HEK293 (cell line): ENCODE measurements around the gene IFNL1.

ENCODE experiments used
- CTCF ChIA-PET: fragments of 350-600 bp; formaldehyde crosslinking; extraction: SDS; loops from one replicate; lab custom pipeline; 2021; ENCODE audit warnings: antibody characterized with exemption; lab: Yijun Ruan, JAX
- POLR2A ChIA-PET: fragments of 300-600 bp; formaldehyde crosslinking; extraction: SDS; loops from one replicate; lab custom pipeline; 2020; ENCODE audit warnings: antibody characterized with exemption, inconsistent platforms; lab: Yijun Ruan, JAX
- H3K27ac ChIP-seq: fragments of 200-500 bp; sonication (Bioruptor generic); 2 replicates; pipeline ENCODE4 v1.5.1; 2014; ENCODE audit warnings: low read depth, low read length, control low read depth, inconsistent platforms; ENCODE audit errors: extremely low read depth
- H3K36me3 ChIP-seq, 2 experiments: fragments of 200-500 bp in 1 of 2; sonication (Bioruptor generic) in 1 of 2; 1 replicate in 1 of 2; 2 replicates in 1 of 2; pipeline ENCODE4 v1.5.1; 2014 to 2017; ENCODE audit warnings: inconsistent platforms in 2 of 2, low read length in 2 of 2; ENCODE audit not compliant: control insufficient read depth in 2 of 2, insufficient read depth in 1 of 2
- H3K4me1 ChIP-seq: fragments of 200-500 bp; sonication (Bioruptor generic); 2 replicates; pipeline ENCODE4 v1.5.1; 2014; ENCODE audit warnings: mild to moderate bottlenecking, low read length, inconsistent platforms; ENCODE audit not compliant: control insufficient read depth, insufficient read depth
- H3K4me3 ChIP-seq: 2 replicates; pipeline ENCODE4 v1.5.1; 2011; ENCODE audit warnings: low read depth, mild to moderate bottlenecking, control low read depth, low read length, moderate library complexity
- H3K9me3 ChIP-seq: fragments of 200-500 bp; sonication (Bioruptor generic); 2 replicates; pipeline ENCODE4 v1.5.1; 2014; ENCODE audit warnings: low read depth, low read length, inconsistent platforms; ENCODE audit not compliant: control insufficient read depth, insufficient read depth
- BCL11A ChIP-seq: fragments of 450-650 bp; formaldehyde crosslinking; IDR thresholded peaks from 2 replicates; pipeline ENCODE4 v1.5.1; 2016; ENCODE audit warnings: low read depth, missing biosample characterization, missing genetic modification characterization
- MYNN ChIP-seq: fragments of 450-650 bp; formaldehyde crosslinking; IDR thresholded peaks from 2 replicates; pipeline ENCODE4 v1.5.1; 2016; ENCODE audit warnings: missing biosample characterization, missing genetic modification characterization, borderline replicate concordance
- MZF1 ChIP-seq: fragments of 450-650 bp; formaldehyde crosslinking; IDR thresholded peaks from 2 replicates; pipeline ENCODE4 v1.5.1; 2017; ENCODE audit warnings: missing biosample characterization, missing genetic modification characterization, borderline replicate concordance
- SP7 ChIP-seq: fragments of 450-650 bp; formaldehyde crosslinking; IDR thresholded peaks from 2 replicates; pipeline ENCODE4 v1.5.1; 2016; ENCODE audit warnings: missing biosample characterization, missing genetic modification characterization
- ZBTB21 ChIP-seq: fragments of 450-650 bp; formaldehyde crosslinking; IDR thresholded peaks from 2 replicates; pipeline ENCODE4 v1.5.1; 2017; ENCODE audit warnings: missing biosample characterization, missing genetic modification characterization
- ZBTB8A ChIP-seq: fragments of 450-650 bp; formaldehyde crosslinking; IDR thresholded peaks from 2 replicates; pipeline ENCODE4 v1.5.1; 2016; ENCODE audit warnings: missing biosample characterization, missing genetic modification characterization
- ZNF394 ChIP-seq: fragments of 450-650 bp; formaldehyde crosslinking; IDR thresholded peaks from 2 replicates; pipeline ENCODE4 v1.5.1; 2016; ENCODE audit warnings: missing biosample characterization, missing genetic modification characterization, mild to moderate bottlenecking, moderate library complexity, borderline replicate concordance
- ZNF580 ChIP-seq: fragments of 450-650 bp; formaldehyde crosslinking; IDR thresholded peaks from 2 replicates; pipeline ENCODE4 v1.5.1; 2016; ENCODE audit warnings: missing biosample characterization, missing genetic modification characterization
- ZNF610 ChIP-seq: fragments of 450-650 bp; formaldehyde crosslinking; IDR thresholded peaks from 2 replicates; pipeline ENCODE4 v1.5.1; 2016; ENCODE audit warnings: missing biosample characterization, missing genetic modification characterization, borderline replicate concordance
- ZNF791 ChIP-seq: fragments of 450-650 bp; formaldehyde crosslinking; IDR thresholded peaks from 2 replicates; pipeline ENCODE4 v1.5.1; 2016; ENCODE audit warnings: missing biosample characterization, missing genetic modification characterization
- TF ChIP-seq, protein P1 (sequence below): fragments of 450-650 bp; formaldehyde crosslinking; IDR thresholded peaks from 2 replicates; pipeline ENCODE4 v1.5.1; 2016; ENCODE audit warnings: missing biosample characterization, missing genetic modification characterization
- TF ChIP-seq, protein P2 (sequence below): fragments of 450-650 bp; formaldehyde crosslinking; IDR thresholded peaks from 2 replicates; pipeline ENCODE4 v1.5.1; 2016; ENCODE audit warnings: missing biosample characterization, missing genetic modification characterization
- TF ChIP-seq, protein P3 (sequence below): fragments of 450-650 bp; formaldehyde crosslinking; IDR thresholded peaks from 2 replicates; pipeline ENCODE4 v1.5.1; 2016; ENCODE audit warnings: missing biosample characterization, missing genetic modification characterization
- TF ChIP-seq, protein P4 (sequence below): fragments of 450-650 bp; formaldehyde crosslinking; IDR thresholded peaks from 2 replicates; pipeline ENCODE4 v1.5.1; 2016; ENCODE audit warnings: missing biosample characterization, missing genetic modification characterization
- TF ChIP-seq, protein P5 (sequence below): fragments of 450-650 bp; formaldehyde crosslinking; conservative IDR thresholded peaks from 2 replicates; pipeline ENCODE4 v1.5.1; 2016; ENCODE audit warnings: low read depth, missing biosample characterization, missing genetic modification characterization

IFNL1 gene

GRCh38 chr19:39251846-39252245, 44.4 kb upstream of the IFNL1 start:
- Histone ChIP-seq H3K9me3 (no peaks in the 10 kb centered on the region), H3K4me3 (no peak overlapping the region), H3K27ac (0 out of 2 replicates have a peak overlapping the region, but pooled peaks have one; percentile 16), H3K36me3 (no peaks in the 10 kb centered on the region), H3K4me1 (peaks cover 2% of the 10 kb centered on the region; the same call in 1 of the 2 replicates)
- ChIA-PET CTCF (interaction anchor here (0.5 to 1.4 kb wide), 7 partner anchors 14 to 743 kb away, joined by 3 to 4 read pairs (median 3); partner anchors contain the start of gene SAMD4B), POLR2A (interaction anchor here (0.7 to 1.4 kb wide), 2 partner anchors 8 to 99 kb away, joined by 3 read pairs; no protein-coding TSS in a partner anchor)
- TF ChIP-seq ZNF580 (tag by site-specific recombination) = no peak
- TF ChIP-seq ZNF394 = no peak
- TF ChIP-seq, protein P1, sequence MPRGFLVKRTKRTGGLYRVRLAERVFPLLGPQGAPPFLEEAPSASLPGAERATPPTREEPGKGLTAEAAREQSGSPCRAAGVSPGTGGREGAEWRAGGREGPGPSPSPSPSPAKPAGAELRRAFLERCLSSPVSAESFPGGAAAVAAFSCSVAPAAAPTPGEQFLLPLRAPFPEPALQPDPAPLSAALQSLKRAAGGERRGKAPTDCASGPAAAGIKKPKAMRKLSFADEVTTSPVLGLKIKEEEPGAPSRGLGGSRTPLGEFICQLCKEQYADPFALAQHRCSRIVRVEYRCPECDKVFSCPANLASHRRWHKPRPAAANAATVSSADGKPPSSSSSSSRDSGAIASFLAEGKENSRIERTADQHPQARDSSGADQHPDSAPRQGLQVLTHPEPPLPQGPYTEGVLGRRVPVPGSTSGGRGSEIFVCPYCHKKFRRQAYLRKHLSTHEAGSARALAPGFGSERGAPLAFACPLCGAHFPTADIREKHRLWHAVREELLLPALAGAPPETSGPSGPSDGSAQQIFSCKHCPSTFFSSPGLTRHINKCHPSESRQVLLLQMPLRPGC (tag by site-specific recombination) = no peak

- TF ChIP-seq MZF1 (tag by site-specific recombination) (no peak), MYNN (tag by site-specific recombination) (no peak), SP7 (tag by site-specific recombination) (peak; percentile 90), BCL11A (tag by site-specific recombination) (0 out of 2 replicates have a peak, but pooled peaks have one; percentile 18), ZNF791 (tag by site-specific recombination) (no peak), ZBTB21 (tag by site-specific recombination) (no peak), ZBTB8A (tag by site-specific recombination) (no peak), ZNF610 (tag by site-specific recombination) (no peak)
- TF ChIP-seq, protein P2, sequence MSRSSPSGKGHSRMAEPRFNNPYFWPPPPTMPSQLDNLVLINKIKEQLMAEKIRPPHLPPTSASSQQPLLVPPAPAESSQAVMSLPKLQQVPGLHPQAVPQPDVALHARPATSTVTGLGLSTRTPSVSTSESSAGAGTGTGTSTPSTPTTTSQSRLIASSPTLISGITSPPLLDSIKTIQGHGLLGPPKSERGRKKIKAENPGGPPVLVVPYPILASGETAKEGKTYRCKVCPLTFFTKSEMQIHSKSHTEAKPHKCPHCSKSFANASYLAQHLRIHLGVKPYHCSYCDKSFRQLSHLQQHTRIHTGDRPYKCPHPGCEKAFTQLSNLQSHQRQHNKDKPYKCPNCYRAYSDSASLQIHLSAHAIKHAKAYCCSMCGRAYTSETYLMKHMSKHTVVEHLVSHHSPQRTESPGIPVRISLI = no peak
- TF ChIP-seq, protein P3, sequence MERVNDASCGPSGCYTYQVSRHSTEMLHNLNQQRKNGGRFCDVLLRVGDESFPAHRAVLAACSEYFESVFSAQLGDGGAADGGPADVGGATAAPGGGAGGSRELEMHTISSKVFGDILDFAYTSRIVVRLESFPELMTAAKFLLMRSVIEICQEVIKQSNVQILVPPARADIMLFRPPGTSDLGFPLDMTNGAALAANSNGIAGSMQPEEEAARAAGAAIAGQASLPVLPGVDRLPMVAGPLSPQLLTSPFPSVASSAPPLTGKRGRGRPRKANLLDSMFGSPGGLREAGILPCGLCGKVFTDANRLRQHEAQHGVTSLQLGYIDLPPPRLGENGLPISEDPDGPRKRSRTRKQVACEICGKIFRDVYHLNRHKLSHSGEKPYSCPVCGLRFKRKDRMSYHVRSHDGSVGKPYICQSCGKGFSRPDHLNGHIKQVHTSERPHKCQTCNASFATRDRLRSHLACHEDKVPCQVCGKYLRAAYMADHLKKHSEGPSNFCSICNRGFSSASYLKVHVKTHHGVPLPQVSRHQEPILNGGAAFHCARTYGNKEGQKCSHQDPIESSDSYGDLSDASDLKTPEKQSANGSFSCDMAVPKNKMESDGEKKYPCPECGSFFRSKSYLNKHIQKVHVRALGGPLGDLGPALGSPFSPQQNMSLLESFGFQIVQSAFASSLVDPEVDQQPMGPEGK (tag by site-specific recombination) = no peak
- TF ChIP-seq, protein P4, sequence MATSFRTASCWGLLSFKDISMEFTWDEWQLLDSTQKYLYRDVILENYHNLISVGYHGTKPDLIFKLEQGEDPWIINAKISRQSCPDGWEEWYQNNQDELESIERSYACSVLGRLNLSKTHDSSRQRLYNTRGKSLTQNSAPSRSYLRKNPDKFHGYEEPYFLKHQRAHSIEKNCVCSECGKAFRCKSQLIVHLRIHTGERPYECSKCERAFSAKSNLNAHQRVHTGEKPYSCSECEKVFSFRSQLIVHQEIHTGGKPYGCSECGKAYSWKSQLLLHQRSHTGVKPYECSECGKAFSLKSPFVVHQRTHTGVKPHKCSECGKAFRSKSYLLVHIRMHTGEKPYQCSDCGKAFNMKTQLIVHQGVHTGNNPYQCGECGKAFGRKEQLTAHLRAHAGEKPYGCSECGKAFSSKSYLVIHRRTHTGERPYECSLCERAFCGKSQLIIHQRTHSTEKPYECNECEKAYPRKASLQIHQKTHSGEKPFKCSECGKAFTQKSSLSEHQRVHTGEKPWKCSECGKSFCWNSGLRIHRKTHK (tag by site-specific recombination) = no peak
- TF ChIP-seq, protein P5, sequence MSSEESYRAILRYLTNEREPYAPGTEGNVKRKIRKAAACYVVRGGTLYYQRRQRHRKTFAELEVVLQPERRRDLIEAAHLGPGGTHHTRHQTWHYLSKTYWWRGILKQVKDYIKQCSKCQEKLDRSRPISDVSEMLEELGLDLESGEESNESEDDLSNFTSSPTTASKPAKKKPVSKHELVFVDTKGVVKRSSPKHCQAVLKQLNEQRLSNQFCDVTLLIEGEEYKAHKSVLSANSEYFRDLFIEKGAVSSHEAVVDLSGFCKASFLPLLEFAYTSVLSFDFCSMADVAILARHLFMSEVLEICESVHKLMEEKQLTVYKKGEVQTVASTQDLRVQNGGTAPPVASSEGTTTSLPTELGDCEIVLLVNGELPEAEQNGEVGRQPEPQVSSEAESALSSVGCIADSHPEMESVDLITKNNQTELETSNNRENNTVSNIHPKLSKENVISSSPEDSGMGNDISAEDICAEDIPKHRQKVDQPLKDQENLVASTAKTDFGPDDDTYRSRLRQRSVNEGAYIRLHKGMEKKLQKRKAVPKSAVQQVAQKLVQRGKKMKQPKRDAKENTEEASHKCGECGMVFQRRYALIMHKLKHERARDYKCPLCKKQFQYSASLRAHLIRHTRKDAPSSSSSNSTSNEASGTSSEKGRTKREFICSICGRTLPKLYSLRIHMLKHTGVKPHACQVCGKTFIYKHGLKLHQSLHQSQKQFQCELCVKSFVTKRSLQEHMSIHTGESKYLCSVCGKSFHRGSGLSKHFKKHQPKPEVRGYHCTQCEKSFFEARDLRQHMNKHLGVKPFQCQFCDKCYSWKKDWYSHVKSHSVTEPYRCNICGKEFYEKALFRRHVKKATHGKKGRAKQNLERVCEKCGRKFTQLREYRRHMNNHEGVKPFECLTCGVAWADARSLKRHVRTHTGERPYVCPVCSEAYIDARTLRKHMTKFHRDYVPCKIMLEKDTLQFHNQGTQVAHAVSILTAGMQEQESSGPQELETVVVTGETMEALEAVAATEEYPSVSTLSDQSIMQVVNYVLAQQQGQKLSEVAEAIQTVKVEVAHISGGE (tag by site-specific recombination) = no peak
- Histone ChIP-seq H3K4me1 (peaks cover 2% of the 10 kb centered on the region; the same call in 1 of the 2 replicates), H3K27ac (no peak overlapping the region), H3K36me3 (no peaks in the 10 kb centered on the region), H3K9me3 (no peaks in the 10 kb centered on the region), H3K4me3 (no peak overlapping the region)
- CTCF ChIA-PET = interaction anchor here (0.6 to 1.4 kb wide), 6 partner anchors 10 to 142 kb away, joined by 3 to 4 read pairs (median 3); partner anchors contain the start of gene SAMD4B
- POLR2A ChIA-PET = interaction anchor here (1.4 kb wide), 1 partner anchor 8 kb away, joined by 3 read pairs; no protein-coding TSS in a partner anchor
These were observed 43.7 kb upstream of the IFNL1 start for GRCh38 chr19:39252458-39252857.
